GM12801 (cell line): ENCODE results near the gene TMEM222.

Source experiments
- CTCF ChIP-seq: IDR thresholded peaks from one replicate; pipeline ENCODE4 v1.5.1; 2011; ENCODE audit warnings: control low read depth; ENCODE audit not compliant: insufficient read length; ENCODE audit errors: extremely low read depth

The TMEM222 gene

GRCh38 chr1:27353166-27353565 is 31.2 kb downstream of the TMEM222 start:
- TF ChIP-seq CTCF = no peak

GRCh38 chr1:27353629-27354028 is 31.7 kb downstream of the TMEM222 start:
- no peak for TF ChIP-seq CTCF

- no peak for TF ChIP-seq CTCF
Observed at GRCh38 chr1:27355683-27356082, 33.7 kb downstream of the TMEM222 start.

GRCh38 chr1:27356277-27356618 is 34.3 kb downstream of the TMEM222 start:
- TF ChIP-seq CTCF = no peak

- no peak for TF ChIP-seq CTCF
Observed at GRCh38 chr1:27356619-27357280, 34.8 kb downstream of the TMEM222 start.

- no peak for TF ChIP-seq CTCF
Observed at GRCh38 chr1:27357281-27358037, 35.5 kb downstream of the TMEM222 start.

- TF ChIP-seq CTCF = no peak
Observed at GRCh38 chr1:27358038-27358927, 36.3 kb downstream of the TMEM222 start.
